Parathyroid adenoma (tissue), 2 donors: Measurements from ENCODE around the gene PIK3R1.

Experiments
- H2AFZ ChIP-seq: fragments of 300-600 bp; sonication (generic); one replicate; pipeline ENCODE4 v1.7.0; 2017; ENCODE audit warnings: antibody characterized with exemption, mild to moderate bottlenecking
- H3K27ac ChIP-seq: fragments of 300-600 bp; sonication (generic); one replicate; pipeline ENCODE4 v1.7.0; 2017
- H3K27me3 ChIP-seq: fragments of 300-600 bp; sonication (generic); one replicate; pipeline ENCODE4 v1.7.0; 2017; ENCODE audit warnings: low read length; ENCODE audit not compliant: control insufficient read depth, insufficient read depth
- H3K36me3 ChIP-seq: fragments of 300-600 bp; sonication (generic); one replicate; pipeline ENCODE4 v1.7.0; 2017; ENCODE audit warnings: low read length; ENCODE audit not compliant: control insufficient read depth, insufficient read depth
- H3K4me1 ChIP-seq: fragments of 300-600 bp; sonication (generic); one replicate; pipeline ENCODE4 v1.7.0; 2017; ENCODE audit warnings: control low read depth
- H3K4me2 ChIP-seq: fragments of 300-600 bp; sonication (generic); one replicate; pipeline ENCODE4 v1.7.0; 2017; ENCODE audit warnings: low read length
- H3K4me3 ChIP-seq: fragments of 300-600 bp; sonication (generic); one replicate; pipeline ENCODE4 v1.7.0; 2017; ENCODE audit warnings: low read depth, low read length
- H3K79me2 ChIP-seq: fragments of 300-600 bp; sonication (generic); one replicate; pipeline ENCODE4 v1.7.0; 2017; ENCODE audit warnings: control low read depth
- H3K9ac ChIP-seq: fragments of 300-600 bp; sonication (generic); one replicate; pipeline ENCODE4 v1.7.0; 2017; ENCODE audit warnings: mild to moderate bottlenecking
- H3K9me3 ChIP-seq: fragments of 300-600 bp; sonication (generic); one replicate; pipeline ENCODE4 v1.7.0; 2017; ENCODE audit warnings: low read length; ENCODE audit not compliant: control insufficient read depth
- CTCF ChIP-seq: fragments of 300-600 bp; sonication (generic); IDR thresholded peaks from one replicate; pipeline ENCODE4 v1.7.0; 2017; ENCODE audit warnings: antibody characterized with exemption, mild to moderate bottlenecking
- donor health status: primary hyperparathyroidism.

PIK3R1 gene

GRCh38 chr5:68182534-68182933, 33.0 kb upstream of the PIK3R1 start:
- no peak overlapping the region for H3K9ac ChIP-seq
- H3K4me3 ChIP-seq, result no peak overlapping the region
- H3K36me3 ChIP-seq, result no peaks in the 10 kb centered on the region
- no peak for TF ChIP-seq CTCF
- H3K27ac ChIP-seq, result no peak overlapping the region
- H3K79me2 ChIP-seq, result no peaks in the 10 kb centered on the region
- no peaks in the 10 kb centered on the region for H3K9me3 ChIP-seq
- no peaks in the 10 kb centered on the region for H3K27me3 ChIP-seq
- H2AFZ ChIP-seq, result no peak overlapping the region
- H3K4me1 ChIP-seq, result peaks cover 2% of the 10 kb centered on the region
- no peak overlapping the region for H3K4me2 ChIP-seq

GRCh38 chr5:68187268-68188055, 28.1 kb upstream of the PIK3R1 start:
- H3K4me2 ChIP-seq, result no peak overlapping the region
- no peak overlapping the region for H3K27ac ChIP-seq
- TF ChIP-seq CTCF, result no peak
- H3K9ac ChIP-seq, result no peak overlapping the region
- H3K27me3 ChIP-seq, result no peaks in the 10 kb centered on the region
- no peaks in the 10 kb centered on the region for H3K36me3 ChIP-seq
- no peaks in the 10 kb centered on the region for H3K79me2 ChIP-seq
- H3K9me3 ChIP-seq, result no peaks in the 10 kb centered on the region
- H3K4me1 ChIP-seq, result peaks cover 2% of the 10 kb centered on the region
- H2AFZ ChIP-seq, result no peak overlapping the region
- no peak overlapping the region for H3K4me3 ChIP-seq

- Histone ChIP-seq H3K27me3 (no peaks in the 10 kb centered on the region), H3K4me3 (no peak overlapping the region), H3K4me2 (no peak overlapping the region), H2AFZ (no peak overlapping the region), H3K27ac (no peak overlapping the region), H3K9me3 (no peaks in the 10 kb centered on the region), H3K79me2 (no peaks in the 10 kb centered on the region), H3K4me1 (no peaks in the 10 kb centered on the region), H3K36me3 (no peaks in the 10 kb centered on the region), H3K9ac (no peak overlapping the region)
- no peak for TF ChIP-seq CTCF
Measured at GRCh38 chr5:68189171-68189570, 26.4 kb upstream of the PIK3R1 start.

- Histone ChIP-seq H3K9me3 (no peaks in the 10 kb centered on the region), H3K4me2 (no peak overlapping the region), H3K79me2 (no peaks in the 10 kb centered on the region), H3K9ac (no peak overlapping the region), H3K4me3 (no peak overlapping the region), H2AFZ (no peak overlapping the region), H3K4me1 (no peaks in the 10 kb centered on the region), H3K36me3 (no peaks in the 10 kb centered on the region), H3K27me3 (no peaks in the 10 kb centered on the region), H3K27ac (no peak overlapping the region)
- no peak for TF ChIP-seq CTCF
Measured at GRCh38 chr5:68189613-68190012, 25.9 kb upstream of the PIK3R1 start.

GRCh38 chr5:68190619-68191018, 24.9 kb upstream of the PIK3R1 start:
- H3K79me2 ChIP-seq, result no peaks in the 10 kb centered on the region
- no peaks in the 10 kb centered on the region for H3K4me1 ChIP-seq
- H3K9me3 ChIP-seq, result no peaks in the 10 kb centered on the region
- H3K27ac ChIP-seq, result no peak overlapping the region
- no peaks in the 10 kb centered on the region for H3K36me3 ChIP-seq
- no peaks in the 10 kb centered on the region for H3K27me3 ChIP-seq
- no peak overlapping the region for H3K4me3 ChIP-seq
- no peak overlapping the region for H3K4me2 ChIP-seq
- TF ChIP-seq CTCF, result no peak
- H2AFZ ChIP-seq, result no peak overlapping the region
- no peak overlapping the region for H3K9ac ChIP-seq
